ENCODE results near the gene KLF9. TPM values are rescaled to one million over a fixed set of nuclear protein-coding genes. Genes with fewer than 3 reads are reported as not detected.

Gene KLF9
- total RNA-seq, 1 donor from 2014 or later: 52.8 TPM

GRCh38 chr9:70442328-70442848 lies 27.9 kb upstream of the KLF9 start:
- no peaks in the 10 kb centered on the region for H3K36me3 ChIP-seq
- no peak overlapping the region for H3K27ac ChIP-seq (replicated peaks)
- H3K4me1 ChIP-seq: peaks cover 31% of the 10 kb centered on the region
- H3K4me3 ChIP-seq: no peak overlapping the region
- DNase-seq: no peak
- no peaks in the 10 kb centered on the region for H3K27me3 ChIP-seq (ENCODE audit: low read depth)
- no peaks in the 10 kb centered on the region for H3K9me3 ChIP-seq (replicated peaks)
- intact Hi-C loops (cut with micrococcal nuclease): no loop called here
- TF ChIP-seq, protein P1, sequence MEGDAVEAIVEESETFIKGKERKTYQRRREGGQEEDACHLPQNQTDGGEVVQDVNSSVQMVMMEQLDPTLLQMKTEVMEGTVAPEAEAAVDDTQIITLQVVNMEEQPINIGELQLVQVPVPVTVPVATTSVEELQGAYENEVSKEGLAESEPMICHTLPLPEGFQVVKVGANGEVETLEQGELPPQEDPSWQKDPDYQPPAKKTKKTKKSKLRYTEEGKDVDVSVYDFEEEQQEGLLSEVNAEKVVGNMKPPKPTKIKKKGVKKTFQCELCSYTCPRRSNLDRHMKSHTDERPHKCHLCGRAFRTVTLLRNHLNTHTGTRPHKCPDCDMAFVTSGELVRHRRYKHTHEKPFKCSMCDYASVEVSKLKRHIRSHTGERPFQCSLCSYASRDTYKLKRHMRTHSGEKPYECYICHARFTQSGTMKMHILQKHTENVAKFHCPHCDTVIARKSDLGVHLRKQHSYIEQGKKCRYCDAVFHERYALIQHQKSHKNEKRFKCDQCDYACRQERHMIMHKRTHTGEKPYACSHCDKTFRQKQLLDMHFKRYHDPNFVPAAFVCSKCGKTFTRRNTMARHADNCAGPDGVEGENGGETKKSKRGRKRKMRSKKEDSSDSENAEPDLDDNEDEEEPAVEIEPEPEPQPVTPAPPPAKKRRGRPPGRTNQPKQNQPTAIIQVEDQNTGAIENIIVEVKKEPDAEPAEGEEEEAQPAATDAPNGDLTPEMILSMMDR (IDR thresholded peaks at IDR 0.05; ENCODE audit: borderline replicate concordance): no peak

- TF ChIP-seq, protein P1 (IDR thresholded peaks at IDR 0.05; ENCODE audit: borderline replicate concordance): no peak
- Histone ChIP-seq H3K4me1 (peaks cover 39% of the 10 kb centered on the region), H3K27me3 (ENCODE audit: low read depth) (no peaks in the 10 kb centered on the region), H3K27ac (replicated peaks) (peak overlapping the region; percentile 87), H3K4me3 (no peak overlapping the region), H3K36me3 (no peaks in the 10 kb centered on the region), H3K9me3 (replicated peaks) (no peaks in the 10 kb centered on the region)
- no peak for DNase-seq
- intact Hi-C loops (cut with micrococcal nuclease): no loop called here
Observed at GRCh38 chr9:70441622-70442021, 27.2 kb upstream of the KLF9 start.

DNA sequence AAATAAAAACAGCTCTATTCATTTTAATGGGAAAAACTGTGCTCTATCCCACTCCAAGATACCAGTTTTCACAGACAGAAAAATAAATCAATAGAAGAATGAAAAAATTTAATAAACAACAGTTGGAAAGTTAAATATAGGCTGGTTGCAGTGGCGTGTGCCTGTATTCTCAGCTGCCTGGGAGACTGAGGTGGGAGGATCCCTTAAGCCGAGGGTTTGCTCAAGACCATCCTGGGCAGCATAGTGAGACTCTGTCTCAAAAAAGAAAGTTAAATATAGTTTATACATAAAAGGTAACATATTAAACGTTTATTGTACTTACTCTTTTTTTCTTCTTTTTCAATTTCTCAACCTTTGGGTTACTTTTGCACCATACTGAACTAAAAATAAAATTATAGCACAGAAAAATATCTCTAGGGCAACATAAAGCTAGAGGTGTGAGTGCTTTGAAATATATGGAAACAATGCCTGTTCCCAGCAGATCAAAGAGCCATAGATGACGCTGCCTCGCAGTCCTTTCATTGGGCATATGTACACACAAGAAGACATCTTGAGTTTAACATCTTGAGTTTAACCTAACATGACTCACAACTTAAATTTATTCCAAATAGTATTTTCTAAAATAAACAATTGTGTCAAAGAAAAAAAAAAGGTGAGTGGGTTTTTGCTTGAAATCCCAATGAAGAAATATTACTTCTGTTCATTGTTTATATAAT lies 25.7 kb upstream of the KLF9 start:
- TF ChIP-seq, protein P1 (IDR thresholded peaks at IDR 0.05; ENCODE audit: borderline replicate concordance): no peak

DNA sequence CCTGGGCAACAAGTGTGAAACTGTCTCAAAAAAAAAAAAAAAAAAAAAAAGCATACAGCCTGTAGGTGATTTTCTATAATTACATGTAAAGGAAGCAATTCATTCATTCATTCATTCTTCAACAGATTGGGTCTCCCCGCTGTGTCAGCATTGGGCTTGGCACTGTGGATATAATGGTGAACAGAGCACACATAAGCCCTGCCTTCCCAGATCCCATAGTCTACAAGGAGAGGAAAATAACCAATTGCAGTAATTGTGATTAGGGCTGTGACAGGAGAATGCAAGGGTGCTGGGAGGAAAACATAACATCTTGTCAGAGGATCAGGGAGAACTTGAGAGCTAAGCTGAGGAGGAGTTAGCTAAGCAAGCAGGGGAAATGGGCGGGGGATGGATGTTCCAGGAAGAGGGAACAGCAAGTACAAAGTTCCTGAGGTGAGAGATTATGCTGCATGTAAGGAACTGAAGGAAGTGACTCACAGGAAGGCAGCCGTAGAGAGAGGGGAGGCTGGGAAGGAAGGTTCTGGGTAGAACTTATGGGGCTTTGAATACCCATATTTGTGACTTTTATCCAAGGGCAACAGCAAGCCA lies 24.0 kb upstream of the KLF9 start:
- intact Hi-C loops (cut with micrococcal nuclease): no loop called here
- TF ChIP-seq, protein P1 (IDR thresholded peaks at IDR 0.05; ENCODE audit: borderline replicate concordance): no peak
- Histone ChIP-seq H3K36me3 (no peaks in the 10 kb centered on the region), H3K4me1 (peaks cover 55% of the 10 kb centered on the region), H3K27me3 (ENCODE audit: low read depth) (no peaks in the 10 kb centered on the region), H3K4me3 (no peak overlapping the region), H3K9me3 (replicated peaks) (no peaks in the 10 kb centered on the region), H3K27ac (replicated peaks) (peak overlapping the region; percentile 87)
- peak; percentile 62 for DNase-seq

More for the DNA sequence above, 25.7 kb upstream of the KLF9 start:
- Histone ChIP-seq H3K4me1 (peaks cover 54% of the 10 kb centered on the region), H3K27ac (replicated peaks) (peak overlapping the region; percentile 87), H3K27me3 (ENCODE audit: low read depth) (no peaks in the 10 kb centered on the region), H3K4me3 (no peak overlapping the region), H3K36me3 (no peaks in the 10 kb centered on the region), H3K9me3 (replicated peaks) (no peaks in the 10 kb centered on the region)
- no peak for DNase-seq
- intact Hi-C loops (cut with micrococcal nuclease): no loop called here

GRCh38 chr9:70435948-70436347 lies 21.5 kb upstream of the KLF9 start:
- H3K27me3 ChIP-seq (ENCODE audit: low read depth): no peaks in the 10 kb centered on the region
- H3K4me3 ChIP-seq: no peak overlapping the region
- intact Hi-C loops (cut with micrococcal nuclease): no loop called here
- peaks cover 55% of the 10 kb centered on the region for H3K4me1 ChIP-seq
- TF ChIP-seq, protein P1 (IDR thresholded peaks at IDR 0.05; ENCODE audit: borderline replicate concordance): no peak
- DNase-seq: no peak
- H3K9me3 ChIP-seq (replicated peaks): peaks cover 6% of the 10 kb centered on the region
- H3K36me3 ChIP-seq: no peaks in the 10 kb centered on the region
- H3K27ac ChIP-seq (replicated peaks): peak overlapping the region; percentile 63
